Uterus (tissue), 4 donors: ENCODE measurements around the gene CERS1. TPM values are rescaled to one million over a fixed set of nuclear protein-coding genes. Genes with fewer than 3 reads are reported as not detected.

Experiments used
- DNase-seq, 2 donors: peaks; one replicate each; pipeline ENCODE4 v3.0.0-alpha.2; 2019 to 2020
- H3K27ac ChIP-seq, 2 donors: fragments of 200-600 bp; sonication (generic); 1 replicate in 1 of 2; 2 replicates in 1 of 2; pipeline ENCODE4 v1.5.1; 2016 to 2018
- H3K27me3 ChIP-seq, 2 donors: fragments of 200-600 bp; sonication (generic); one replicate each; pipeline ENCODE4 v1.5.1; 2018 to 2019; ENCODE audit warnings: control low read depth in 1 of 2
- H3K36me3 ChIP-seq, 2 donors: fragments of 200-600 bp; sonication (generic); one replicate each; pipeline ENCODE4 v1.5.1; 2019; ENCODE audit warnings: control low read depth in 1 of 2
- H3K4me1 ChIP-seq, 2 donors: fragments of 200-600 bp; sonication (generic); one replicate each; pipeline ENCODE4 v1.5.1; 2018 to 2019; ENCODE audit warnings: control low read depth in 1 of 2
- H3K4me3 ChIP-seq, 2 donors: fragments of 200-600 bp; sonication (generic); 1 replicate in 1 of 2; 2 replicates in 1 of 2; pipeline ENCODE4 v1.5.1; 2018 to 2019; ENCODE audit warnings: mild to moderate bottlenecking in 1 of 2
- H3K9me3 ChIP-seq, 2 donors: fragments of 200-600 bp; sonication (generic); one replicate each; pipeline ENCODE4 v1.5.1; 2019; ENCODE audit warnings: control low read depth in 1 of 2
- CTCF ChIP-seq, 4 experiments: fragments of 200-600 bp in 2 of 4; fragments of 450-650 bp in 2 of 4; sonication (generic) in 2 of 4; IDR thresholded peaks; one replicate each; pipeline ENCODE4 v1.5.1; 2016 to 2019; ENCODE audit warnings: antibody characterized with exemption in 4 of 4, mild to moderate bottlenecking in 2 of 4, moderate library complexity in 1 of 4
- POLR2A ChIP-seq, 2 donors: fragments of 450-650 bp; IDR thresholded peaks; one replicate each; pipeline ENCODE4 v1.6.1; 2016; ENCODE audit warnings: antibody characterized with exemption in 2 of 2, mild to moderate bottlenecking in 1 of 2, moderate library complexity in 1 of 2
- intact Hi-C: fragments of 100-400 bp; cut with DNase I; formaldehyde crosslinking; loops from one replicate; pipeline ENCODE4 v1.15.1; 2023; ENCODE audit warnings: low total_unique reads
- total RNA-seq, 4 donors: library from RNA; depleted of rRNA in 3 of 4; stranded (reverse); fragments of >200 nt in 3 of 4; gene quantifications; one replicate each; pipeline versions ENCODE4 v1.1.0 to v1.2.4, GENCODE V29; 2014 to 2023
- donor health status: DM: yes; HTN: yes; CAD: no.

Gene CERS1
- total RNA-seq, 4 donors from 2014 or later, result 0.30 to 4.9 TPM; not detected in 2

- H3K36me3 ChIP-seq, result no peaks in the 10 kb centered on the region
- H3K9me3 ChIP-seq, result no peaks in the 10 kb centered on the region
- no peak overlapping the region for H3K27ac ChIP-seq
- no peaks in the 10 kb centered on the region for H3K27me3 ChIP-seq
- intact Hi-C loops, result loop anchor here (10.0 kb wide), 1 partner anchor 389 kb away; no protein-coding TSS in a partner anchor
- TF ChIP-seq POLR2A (IDR thresholded peaks at IDR 0.05), result no peak
- no peak for TF ChIP-seq CTCF (IDR thresholded peaks at IDR 0.05)
- H3K4me1 ChIP-seq, result peaks cover 14 to 46% of the 10 kb centered on the region in 2 donors
- no peak overlapping the region for H3K4me3 ChIP-seq
- no peak for DNase-seq
These were observed 52.0 kb downstream of the CERS1 start for GRCh38 chr19:18843960-18844359.

- intact Hi-C loops, result loop anchor here (10.0 kb wide), 1 partner anchor 387 kb away; no protein-coding TSS in a partner anchor
- Histone ChIP-seq H3K36me3 (no peaks in the 10 kb centered on the region), H3K4me1 (peaks cover 5 to 32% of the 10 kb centered on the region in 2 donors), H3K4me3 (no peak overlapping the region), H3K27me3 (no peaks in the 10 kb centered on the region), H3K9me3 (no peaks in the 10 kb centered on the region), H3K27ac (no peak overlapping the region)
- DNase-seq, result peak in 1 of 2 donors; percentile 16
- TF ChIP-seq CTCF (IDR thresholded peaks at IDR 0.05) (no peak), POLR2A (IDR thresholded peaks at IDR 0.05) (no peak)
These were observed 53.8 kb downstream of the CERS1 start for GRCh38 chr19:18842166-18842565.

- Histone ChIP-seq H3K4me3 (no peak overlapping the region), H3K4me1 (peaks cover 0 to 25% of the 10 kb centered on the region in 2 donors)
These were observed 54.6 kb downstream of the CERS1 start for GRCh38 chr19:18841400-18841799.

GRCh38 chr19:18840288-18841267 is 55.4 kb downstream of the CERS1 start:
- TF ChIP-seq POLR2A (IDR thresholded peaks at IDR 0.05), result no peak
- no peak for TF ChIP-seq CTCF (IDR thresholded peaks at IDR 0.05)
- intact Hi-C loops, result loop anchor here (10.0 kb wide), 1 partner anchor 386 kb away; no protein-coding TSS in a partner anchor
- H3K27ac ChIP-seq, result no peak overlapping the region
- no peaks in the 10 kb centered on the region for H3K36me3 ChIP-seq
- H3K27me3 ChIP-seq, result no peaks in the 10 kb centered on the region
- H3K4me3 ChIP-seq, result no peak overlapping the region
- peaks cover 0 to 22% of the 10 kb centered on the region in 2 donors for H3K4me1 ChIP-seq
- H3K9me3 ChIP-seq, result no peaks in the 10 kb centered on the region
- DNase-seq, result no peak

More at GRCh38 chr19:18841400-18841799, 54.6 kb downstream of the CERS1 start:
- Histone ChIP-seq H3K9me3 (no peaks in the 10 kb centered on the region), H3K27me3 (no peaks in the 10 kb centered on the region), H3K27ac (no peak overlapping the region), H3K36me3 (no peaks in the 10 kb centered on the region)
- intact Hi-C loops, result loop anchor here (10.0 kb wide), 1 partner anchor 387 kb away; no protein-coding TSS in a partner anchor
- no peak for DNase-seq
- TF ChIP-seq POLR2A (IDR thresholded peaks at IDR 0.05), result no peak
- no peak for TF ChIP-seq CTCF (IDR thresholded peaks at IDR 0.05)
